HG03108 (cell line): ENCODE results near the gene FMO3.

Experiments
- ATAC-seq: cut with Tn5 transposase; IDR thresholded peaks from one replicate; pipeline ENCODE4 v1.9.1; 2021; ENCODE audit warnings: moderate library complexity; ENCODE audit not compliant: unreplicated experiment

The FMO3 gene

GRCh38 chr1:171115280-171115897 lies 24.7 kb downstream of the FMO3 start:
- no peak for ATAC-seq

- ATAC-seq: no peak
Observed at GRCh38 chr1:171116676-171117075, 26.0 kb downstream of the FMO3 start.

- no peak for ATAC-seq
Observed at GRCh38 chr1:171117085-171117484, 26.4 kb downstream of the FMO3 start.

- ATAC-seq: no peak
Observed at GRCh38 chr1:171119648-171120047, 28.9 kb downstream of the FMO3 start.

GRCh38 chr1:171122299-171122698 lies 31.6 kb downstream of the FMO3 start:
- ATAC-seq: no peak

- no peak for ATAC-seq
Observed at GRCh38 chr1:171122893-171123292, 32.2 kb downstream of the FMO3 start.

DNA sequence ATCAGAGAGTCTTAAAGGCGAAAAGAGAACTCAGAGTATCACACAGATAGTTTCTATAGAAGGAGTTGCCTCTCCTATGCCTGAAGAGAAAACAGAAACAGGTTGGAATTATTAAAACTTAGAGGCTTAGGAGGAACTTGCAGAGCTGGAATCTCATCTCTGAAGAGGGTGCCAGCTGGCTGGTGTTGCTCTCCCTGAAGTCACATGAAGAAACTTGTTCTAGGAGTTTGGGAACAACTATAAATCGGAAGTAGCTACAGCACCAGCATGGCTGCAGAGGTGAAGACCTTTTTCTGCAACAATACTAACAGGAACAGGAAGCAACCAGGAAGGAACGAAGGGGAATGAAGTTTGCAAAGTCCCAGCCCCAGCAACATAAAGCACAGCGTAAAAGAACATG lies 35.8 kb downstream of the FMO3 start:
- no peak for ATAC-seq

DNA sequence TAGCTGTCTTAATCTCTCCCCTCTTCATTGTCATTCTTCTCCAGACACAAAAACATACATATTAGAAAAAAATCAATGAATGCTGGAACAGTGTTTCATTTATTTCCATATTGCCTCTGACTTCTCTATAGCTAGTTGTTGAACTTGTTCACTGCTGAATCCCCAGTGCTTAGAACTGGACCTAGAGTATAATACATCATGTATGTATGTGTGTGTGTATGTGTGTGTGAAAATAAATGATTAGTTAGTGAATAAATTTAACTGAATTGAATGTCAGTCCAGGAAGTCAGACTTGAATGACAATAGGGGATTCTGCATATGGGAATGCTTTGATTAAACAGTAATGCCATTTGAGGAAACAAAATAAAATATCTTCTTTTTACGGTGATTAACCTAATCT lies 36.4 kb downstream of the FMO3 start:
- no peak for ATAC-seq

- no peak for ATAC-seq
Observed at GRCh38 chr1:171127501-171127900, 36.8 kb downstream of the FMO3 start.

DNA sequence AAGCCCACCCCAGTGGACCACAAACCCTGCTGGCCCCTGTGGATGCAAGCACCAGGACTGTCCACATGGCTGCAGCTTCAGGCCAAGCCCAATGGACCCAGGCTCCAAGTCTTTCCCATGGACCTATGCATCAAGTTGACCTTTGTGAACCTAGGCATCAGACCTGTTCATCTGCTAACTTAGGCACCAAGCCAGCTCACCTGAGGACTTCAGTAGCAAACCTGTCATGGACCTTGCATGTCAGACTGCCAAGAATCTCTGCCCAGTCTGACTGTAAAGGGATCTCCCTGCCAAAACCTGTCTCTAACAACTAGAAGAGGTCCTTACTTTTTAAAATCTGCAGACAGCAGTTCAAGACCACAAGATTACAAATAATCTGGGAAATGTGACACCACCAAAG lies 37.8 kb downstream of the FMO3 start:
- ATAC-seq: no peak

DNA sequence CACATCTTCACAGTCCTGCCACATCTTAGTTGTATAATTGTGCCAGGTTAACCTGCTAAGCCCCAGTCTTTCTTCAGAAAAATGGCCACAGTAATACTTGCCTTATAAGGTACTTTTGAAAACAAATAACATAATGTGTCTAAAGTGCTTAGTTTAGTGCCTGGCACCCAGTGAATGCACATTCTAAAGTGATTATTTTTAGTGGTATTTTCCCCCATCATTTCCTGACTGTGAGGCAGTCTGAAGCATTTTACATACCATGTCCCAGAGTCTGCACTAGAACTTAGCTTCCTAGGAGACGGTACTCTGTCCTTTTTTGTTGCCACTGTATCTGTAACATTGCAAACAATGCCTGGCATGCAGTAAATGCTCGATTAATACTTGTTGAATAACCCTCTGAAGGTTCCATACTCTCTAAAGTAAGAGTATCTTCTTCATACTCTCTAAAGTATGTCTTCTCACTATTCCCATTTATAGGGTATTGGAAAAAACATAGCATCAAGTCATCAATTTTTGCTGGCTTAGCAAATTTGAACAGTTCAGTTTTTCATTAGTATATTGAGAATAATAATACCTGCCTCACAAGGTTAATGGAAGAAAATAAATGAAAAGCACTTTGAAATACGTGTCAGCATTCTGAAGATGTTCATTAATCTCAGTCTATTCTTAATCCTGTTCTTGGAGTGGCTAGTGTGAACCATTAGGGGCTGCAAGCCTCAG lies 43.7 kb downstream of the FMO3 start:
- ATAC-seq: no peak

DNA sequence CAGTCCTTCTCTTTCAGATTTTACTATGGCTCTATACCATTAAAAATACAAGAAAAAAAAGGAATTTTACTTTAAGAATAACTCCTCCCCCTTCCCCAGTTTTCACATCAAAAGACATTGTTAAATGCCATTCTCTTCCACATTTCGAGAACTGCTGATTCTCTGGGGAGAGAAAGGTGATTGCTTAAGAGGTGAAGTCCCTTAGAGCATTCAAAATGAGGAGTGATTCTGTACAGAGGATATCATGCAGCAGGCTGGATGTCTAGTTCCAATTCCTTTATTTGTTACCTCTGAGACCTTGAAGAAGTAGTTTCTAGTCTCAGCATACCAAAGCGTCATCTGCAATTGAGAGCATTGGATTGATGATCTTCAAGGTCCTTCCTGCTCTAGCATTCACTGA lies 46.9 kb downstream of the FMO3 start:
- no peak for ATAC-seq

- no peak for ATAC-seq
Observed at GRCh38 chr1:171138980-171139379, 48.3 kb downstream of the FMO3 start.

GRCh38 chr1:171139890-171140289 lies 49.2 kb downstream of the FMO3 start:
- ATAC-seq: no peak

DNA sequence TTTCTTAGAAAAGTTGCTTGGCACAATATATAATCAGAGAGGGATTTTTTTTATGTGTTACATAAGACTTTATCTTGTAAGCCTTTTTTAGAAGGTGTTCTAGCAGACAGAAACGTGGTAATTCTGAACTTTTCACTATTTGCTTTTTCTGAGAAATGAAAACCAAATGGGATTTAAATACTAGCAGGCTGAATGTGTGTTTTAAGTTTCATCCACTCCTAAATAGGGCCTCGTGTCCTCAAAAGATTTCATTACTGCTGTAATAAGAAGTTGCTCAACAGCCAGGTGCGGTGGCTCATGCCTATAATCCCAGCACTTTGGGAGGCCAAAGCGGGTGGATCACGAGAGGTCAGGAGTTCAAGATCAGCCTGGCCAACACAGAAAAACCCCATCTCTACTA lies 49.7 kb downstream of the FMO3 start:
- ATAC-seq: no peak

DNA sequence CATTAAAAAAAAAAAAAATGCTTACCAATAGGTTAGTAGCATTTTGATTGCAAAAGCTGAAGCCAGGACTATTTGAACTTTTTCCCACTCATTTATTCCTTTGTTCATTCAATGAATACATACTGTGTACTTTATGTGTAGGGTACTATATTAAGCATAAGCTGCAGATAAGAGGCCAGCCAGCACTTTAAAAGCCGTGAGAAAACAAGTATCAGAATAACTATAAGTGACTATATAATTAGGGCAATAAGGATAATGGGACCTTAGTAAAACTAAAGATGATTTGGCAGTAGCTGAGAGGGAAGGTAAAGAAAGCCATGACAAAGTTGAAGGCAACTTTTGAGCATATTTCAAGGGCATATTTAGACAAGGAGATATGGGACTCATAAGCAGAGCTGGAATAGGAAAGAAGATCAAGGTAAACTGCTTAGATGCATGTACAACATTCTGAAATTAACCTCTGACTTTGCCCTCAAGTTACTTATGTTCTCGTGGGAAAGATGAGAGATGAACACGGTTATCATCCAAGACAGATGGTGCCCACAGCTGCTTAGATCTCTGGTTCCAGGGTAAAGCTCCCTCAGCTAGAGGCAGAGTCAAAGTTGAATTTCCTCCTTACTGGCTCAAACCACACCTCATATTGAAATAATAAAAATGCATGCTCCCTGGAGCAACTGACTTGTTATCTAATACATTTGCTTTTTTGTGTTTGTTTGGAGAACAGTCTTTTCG lies 50.4 kb downstream of the FMO3 start:
- ATAC-seq: no peak

DNA sequence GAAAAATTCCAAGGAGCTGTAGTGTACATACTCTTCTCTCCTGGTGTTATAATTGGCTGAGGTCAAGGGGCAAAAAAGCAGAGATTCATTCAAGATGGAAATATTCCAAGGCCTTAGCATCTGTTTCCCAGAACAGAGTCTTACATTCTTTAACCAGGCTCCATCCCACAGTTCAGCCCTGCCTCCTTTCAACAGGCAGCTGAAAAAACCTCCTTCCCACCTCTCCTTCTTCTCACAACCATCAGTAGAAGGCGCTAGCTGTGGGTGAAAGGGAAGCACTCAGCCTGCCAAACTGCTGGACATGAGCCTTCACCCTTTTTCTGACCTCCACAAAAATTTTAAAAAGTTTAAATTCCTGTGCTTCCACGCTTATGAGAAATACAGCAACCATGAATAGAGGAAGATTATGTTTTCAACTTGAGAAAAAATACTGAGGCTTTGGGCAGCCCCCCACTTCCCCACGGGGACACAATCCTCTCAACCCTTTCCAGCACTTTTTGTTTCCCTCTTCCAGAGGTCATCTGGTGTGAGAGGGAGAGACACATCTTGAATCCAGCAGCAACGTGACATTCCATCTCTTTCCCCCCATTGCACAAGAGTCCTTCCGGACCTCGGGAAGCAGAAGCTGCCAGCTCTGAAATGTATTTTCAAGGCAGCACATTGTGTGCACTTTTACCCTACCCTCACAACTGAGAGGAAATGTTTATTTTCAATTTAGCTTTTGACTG lies 51.1 kb downstream of the FMO3 start:
- no peak for ATAC-seq

DNA sequence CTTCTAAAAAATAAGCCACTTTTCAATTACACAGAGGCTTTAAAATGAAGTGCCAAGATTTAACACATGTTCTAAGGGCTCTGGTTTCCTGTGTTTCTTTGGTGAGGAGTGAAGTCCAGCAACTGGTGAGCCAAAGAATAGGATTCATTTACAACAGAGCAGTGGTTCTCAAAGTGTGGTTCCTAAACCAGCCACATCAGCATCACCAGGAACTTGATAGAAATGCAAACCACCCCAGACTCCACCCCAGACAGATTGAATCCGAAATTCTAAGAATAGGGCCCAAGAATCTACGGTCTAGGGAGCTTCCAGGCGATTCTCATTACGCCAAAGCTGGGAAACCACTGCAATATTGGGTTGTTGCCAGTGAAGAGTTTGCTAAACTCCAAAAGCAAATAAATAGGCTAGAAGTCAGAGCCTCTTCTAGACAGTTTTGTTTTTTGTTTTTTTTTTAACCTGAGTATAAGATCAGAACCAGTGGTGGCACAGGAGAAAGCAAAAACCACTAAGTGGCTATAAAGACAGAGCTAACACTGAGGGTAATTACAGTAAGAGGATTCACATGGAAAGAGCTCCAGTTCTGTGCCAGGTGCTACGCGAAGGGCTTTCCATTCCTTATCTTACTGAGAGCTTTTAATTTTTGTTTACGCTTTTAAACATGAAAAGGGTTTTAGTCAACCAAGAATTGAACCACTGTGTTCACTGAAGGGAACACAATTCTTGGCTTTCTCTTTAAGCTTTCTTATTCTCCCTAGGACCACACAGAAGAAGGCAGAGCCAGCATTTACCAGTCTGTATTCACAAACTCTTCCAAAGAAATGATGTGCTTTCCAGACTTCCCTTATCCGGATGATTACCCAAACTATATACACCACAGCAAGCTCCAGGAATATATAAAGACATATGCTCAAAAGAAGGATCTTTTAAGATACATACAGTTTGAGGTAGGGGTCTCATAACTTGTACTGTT lies 52.0 kb downstream of the FMO3 start:
- ATAC-seq: no peak

GRCh38 chr1:171150156-171150555 lies 59.5 kb downstream of the FMO3 start:
- no peak for ATAC-seq

DNA sequence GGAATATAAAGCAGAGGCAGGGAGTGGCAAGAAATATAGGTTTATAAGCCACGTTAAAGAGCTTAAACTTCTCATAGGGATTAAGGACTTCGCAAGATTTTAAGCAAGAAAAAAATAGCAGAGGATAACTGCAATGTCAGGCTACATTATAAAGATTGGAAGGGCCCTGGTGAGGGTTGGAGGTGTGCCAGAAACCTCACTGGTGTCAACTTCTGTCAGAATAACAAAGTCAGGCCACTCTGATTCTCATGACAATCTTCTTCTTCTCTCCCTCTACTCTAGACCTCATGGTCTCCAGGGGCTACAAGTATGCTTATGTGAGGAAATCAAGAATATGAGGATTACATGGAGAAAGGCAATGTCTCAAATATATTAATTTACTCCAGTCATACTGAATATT lies 61.8 kb downstream of the FMO3 start:
- no peak for ATAC-seq
